CD4-positive, alpha-beta T cell treated with Interleukin-4 for 1 hour (primary cell): ENCODE measurements around the gene PDCD1.
"Not testable (repeated sequence)": the region's sequence is repeated elsewhere in the genome, so short reads cannot be mapped to it uniquely, and the experiment has no call there.

ENCODE experiments used
- DNase-seq, 2 donors: peaks; one replicate each; pipeline ENCODE4 v3.0.0-alpha.2; 2020 to 2022

PDCD1 gene

DNA sequence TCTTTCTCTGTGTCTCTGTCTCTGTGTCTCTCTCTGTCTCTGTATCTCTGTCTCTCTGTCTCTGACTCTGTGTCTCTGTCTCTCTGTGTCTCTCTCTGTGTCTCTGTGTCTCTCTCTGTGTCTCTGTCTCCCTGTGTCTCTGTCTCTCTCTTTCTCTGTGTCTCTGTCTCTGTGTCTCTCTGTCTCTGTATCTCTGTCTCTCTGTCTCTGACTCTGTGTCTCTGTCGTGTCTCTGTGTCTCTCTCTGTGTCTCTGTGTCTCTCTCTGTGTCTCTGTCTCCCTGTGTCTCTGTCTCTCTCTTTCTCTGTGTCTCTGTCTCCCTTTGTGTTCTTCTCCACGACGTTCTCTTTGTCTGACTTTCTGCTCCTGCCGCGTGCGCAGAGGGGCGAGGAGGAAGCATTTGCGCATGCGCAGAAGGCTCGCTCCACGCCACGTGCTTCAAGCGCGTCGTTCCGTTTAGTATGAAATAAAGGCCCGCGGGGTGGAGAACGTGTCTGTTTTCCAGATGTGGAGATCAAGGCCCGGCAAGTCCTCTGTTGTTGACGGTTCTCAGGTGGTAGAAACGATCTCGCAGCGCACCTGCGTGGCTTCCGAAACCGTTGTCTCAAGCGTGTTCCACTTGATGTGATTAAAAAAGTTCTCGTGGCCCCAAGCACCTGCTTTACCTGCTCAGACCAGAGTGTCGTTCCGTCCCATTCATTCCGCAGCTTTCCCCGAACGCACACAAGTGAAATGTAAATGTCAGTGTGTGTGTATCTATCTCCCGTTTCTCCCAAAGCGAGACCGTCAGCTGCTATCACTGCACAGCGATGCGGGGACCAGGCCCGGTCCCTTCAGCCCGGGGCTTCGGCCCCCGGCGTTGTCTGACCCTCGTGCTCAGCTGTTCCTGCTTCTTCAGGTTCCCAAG lies 34.9 kb downstream of the PDCD1 start:
- DNase-seq, result not testable (repeated sequence)

DNA sequence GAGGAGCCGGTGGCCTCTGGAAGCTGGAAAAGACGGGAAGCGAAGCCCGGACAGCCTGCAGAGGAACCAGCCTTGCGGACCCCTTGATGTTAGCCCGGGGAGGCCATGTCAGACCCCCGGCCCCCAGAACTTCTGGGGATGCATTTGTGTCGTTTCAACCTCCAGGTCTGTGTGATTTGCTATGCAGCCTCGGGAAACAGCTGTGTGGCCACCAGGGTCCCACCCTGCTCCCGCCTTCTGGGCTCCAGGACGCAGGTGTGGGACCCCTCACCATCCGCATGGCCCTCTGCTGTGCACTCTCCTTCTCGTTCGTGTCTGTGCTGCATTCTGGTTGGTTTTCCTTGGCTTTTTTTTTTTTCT lies 36.5 kb downstream of the PDCD1 start:
- DNase-seq, result no peak

GRCh38 chr2:241821460-241822263 lies 37.0 kb downstream of the PDCD1 start:
- no peak for DNase-seq

DNA sequence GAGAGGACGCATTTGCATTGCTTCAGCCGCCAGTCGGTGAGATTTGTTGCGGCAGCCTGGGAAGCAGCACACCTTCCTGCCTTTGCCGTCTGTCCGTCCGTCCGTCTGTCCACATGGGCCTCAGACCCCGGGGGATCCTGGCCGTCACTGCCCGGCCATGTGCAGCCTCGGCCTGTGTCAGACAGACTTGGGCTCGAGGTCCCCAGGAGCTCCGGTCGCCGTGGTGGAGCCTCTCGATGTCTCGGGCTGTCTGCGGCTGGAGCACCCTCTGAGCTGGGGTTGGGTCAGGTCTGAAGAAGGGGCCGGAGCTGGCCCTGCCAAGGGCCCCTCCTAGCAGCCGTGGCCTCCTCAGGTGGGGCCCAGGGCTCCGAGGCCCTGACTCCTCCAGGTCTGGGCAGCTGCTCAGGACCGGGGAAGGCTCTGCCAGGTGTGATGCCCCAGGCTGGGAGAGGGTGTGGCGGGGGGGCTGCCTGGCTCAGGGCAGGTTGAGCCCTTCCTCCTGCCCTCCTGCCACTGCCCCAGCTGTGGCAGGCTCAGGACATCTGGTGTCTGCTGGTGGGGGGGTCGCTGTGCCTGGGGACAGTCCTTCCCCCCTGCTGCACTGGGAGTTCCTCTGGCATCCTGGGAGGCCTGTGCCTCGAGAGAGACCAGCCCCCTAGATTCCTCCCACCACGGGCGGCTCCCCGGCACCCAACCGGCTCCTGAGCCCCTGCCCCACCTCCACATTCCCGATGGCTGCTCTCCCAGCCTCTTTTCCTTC lies 37.9 kb downstream of the PDCD1 start:
- DNase-seq, result peak in 1 of 2 donors; percentile 6

- DNase-seq, result not testable (repeated sequence)
Measured at GRCh38 chr2:241819947-241820624, 38.6 kb downstream of the PDCD1 start.

DNA sequence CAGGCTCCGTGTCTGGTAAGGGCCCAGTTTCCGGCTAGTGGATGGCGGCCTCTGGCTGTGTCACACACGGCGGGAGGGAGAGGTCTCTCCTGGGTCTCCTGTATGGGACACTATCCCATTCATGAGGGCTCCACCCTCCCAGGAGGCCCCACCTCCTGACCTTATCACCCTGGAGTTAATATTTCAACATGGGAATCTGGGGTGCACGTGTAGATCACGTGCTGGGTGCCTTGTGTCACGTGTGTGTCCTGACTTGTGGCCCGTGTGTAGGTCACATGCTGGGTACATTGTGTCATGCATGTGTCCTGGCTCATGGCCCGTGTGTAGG lies 39.8 kb downstream of the PDCD1 start:
- DNase-seq, result no peak

DNA sequence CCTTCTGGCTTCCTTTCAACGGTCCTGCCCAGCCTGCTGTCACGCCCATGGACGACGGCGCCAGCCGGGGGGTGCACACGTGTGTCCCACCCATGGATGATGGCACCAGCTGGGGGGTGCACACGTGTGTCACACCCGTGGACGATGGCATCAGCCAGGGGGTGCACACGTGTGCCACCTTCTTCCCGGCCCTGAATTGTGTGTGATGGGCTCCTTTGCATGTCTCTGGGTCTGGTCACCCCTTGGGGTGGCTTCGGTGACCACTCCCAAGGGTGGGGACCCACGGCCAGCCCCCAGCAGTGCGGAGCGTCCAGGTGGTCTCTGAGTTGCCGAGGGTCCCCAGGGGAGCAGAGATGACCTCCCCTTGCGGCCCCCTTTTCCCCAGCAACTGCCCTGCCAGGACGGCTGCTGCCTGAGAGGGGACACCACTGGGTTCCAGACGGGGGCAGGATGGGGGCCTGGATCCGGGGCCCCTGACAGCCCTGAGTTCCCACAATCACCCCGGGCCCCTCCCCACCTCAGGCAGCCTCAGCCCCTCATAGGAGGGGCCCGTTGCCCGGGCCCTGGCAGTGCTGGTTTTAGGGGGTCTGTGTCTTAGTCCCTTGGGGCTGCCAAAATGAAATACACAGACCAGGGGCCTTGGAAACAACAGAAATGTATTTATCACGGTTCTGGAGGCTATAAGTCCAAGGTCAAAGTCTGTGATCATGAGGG lies 40.3 kb downstream of the PDCD1 start:
- peak in 1 of 2 donors; percentile 3 for DNase-seq

DNA sequence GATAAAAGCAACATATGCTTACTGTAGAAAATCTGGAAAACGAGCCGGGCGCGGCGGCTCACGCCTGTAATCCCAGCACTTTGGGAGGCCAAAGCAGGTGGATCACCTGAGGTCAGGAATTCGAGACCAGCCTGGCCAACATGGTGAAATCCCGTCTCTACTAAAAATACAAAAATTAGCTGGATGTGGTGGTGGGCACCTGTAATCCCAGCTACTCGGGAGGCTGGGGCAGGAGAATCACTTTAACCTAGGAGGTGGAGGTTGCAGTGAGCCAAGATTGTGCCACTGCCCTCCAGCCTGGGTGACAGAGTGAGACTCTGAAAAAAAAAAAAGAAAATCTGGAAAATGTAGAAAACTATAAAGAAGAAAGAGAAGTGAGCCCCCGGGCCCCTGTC lies 40.9 kb downstream of the PDCD1 start:
- peak in 1 of 2 donors; percentile 9 for DNase-seq

GRCh38 chr2:241817126-241817820 lies 41.4 kb downstream of the PDCD1 start:
- DNase-seq, result no peak

DNA sequence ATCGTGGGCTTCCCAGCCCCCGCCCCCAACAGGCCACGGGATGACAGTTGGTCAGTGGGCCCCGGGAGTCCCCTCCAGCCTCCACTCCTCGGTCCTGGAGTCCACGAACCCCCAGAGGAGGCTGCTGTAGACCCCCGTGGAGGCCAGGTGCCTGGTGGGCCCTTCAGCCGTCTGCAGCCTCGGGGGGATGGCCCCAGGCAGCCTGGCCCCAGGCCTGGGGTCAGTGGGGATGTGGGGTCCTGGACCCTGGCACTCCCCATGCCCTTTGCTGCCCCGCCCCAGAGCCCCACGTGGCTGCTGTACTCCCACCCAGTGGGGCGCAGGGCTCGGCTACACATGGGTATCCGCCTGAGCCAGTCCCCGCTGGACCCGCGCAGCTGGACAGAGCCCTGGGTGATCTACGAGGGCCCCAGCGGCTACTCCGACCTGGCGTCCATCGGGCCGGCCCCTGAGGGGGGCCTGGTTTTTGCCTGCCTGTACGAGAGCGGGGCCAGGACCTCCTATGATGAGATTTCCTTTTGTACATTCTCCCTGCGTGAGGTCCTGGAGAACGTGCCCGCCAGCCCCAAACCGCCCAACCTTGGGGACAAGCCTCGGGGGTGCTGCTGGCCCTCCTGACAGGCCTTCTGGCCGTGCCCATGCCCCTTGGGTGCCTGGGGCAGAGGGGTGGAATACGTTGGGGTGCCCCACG lies 42.1 kb downstream of the PDCD1 start:
- DNase-seq, result no peak

DNA sequence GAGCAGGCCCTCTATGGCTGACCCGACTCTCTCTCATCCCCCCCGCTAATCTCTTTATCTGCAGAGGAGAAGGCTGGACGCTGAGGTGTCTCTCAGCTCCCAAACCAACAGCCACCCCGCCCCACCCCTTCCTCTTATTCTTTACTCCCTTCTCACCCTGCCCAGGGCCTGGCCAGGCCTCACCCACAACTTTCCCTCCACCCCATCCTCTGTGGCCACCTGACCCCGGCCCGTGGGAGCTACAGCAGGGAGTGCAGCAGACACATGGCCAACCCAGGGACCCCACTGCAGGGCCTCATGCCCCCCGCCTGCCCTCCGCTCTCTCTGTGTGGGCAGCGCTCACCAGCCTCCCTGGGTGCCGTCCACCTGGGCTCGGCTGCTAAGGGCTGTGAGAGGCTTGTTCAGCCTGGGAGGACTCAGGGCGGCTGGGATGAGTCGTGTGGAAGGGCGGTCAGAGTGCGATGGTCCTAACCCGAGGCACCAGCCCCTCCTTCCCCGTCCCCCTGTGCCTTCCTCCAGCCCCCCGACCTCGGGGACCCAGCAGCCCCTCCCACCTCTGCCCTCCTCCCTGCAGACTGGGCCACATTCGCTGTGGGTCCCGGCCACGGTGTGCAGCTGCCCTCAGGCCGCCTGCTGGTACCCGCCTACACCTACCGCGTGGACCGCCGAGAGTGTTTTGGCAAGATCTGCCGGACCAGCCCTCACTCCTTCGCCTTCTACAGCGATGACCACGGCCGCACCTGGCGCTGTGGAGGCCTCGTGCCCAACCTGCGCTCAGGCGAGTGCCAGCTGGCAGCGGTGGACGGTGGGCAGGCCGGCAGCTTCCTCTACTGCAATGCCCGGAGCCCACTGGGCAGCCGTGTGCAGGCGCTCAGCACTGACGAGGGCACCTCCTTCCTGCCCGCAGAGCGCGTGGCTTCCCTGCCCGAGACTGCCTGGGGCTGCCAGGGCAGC lies 42.9 kb downstream of the PDCD1 start:
- no peak for DNase-seq

DNA sequence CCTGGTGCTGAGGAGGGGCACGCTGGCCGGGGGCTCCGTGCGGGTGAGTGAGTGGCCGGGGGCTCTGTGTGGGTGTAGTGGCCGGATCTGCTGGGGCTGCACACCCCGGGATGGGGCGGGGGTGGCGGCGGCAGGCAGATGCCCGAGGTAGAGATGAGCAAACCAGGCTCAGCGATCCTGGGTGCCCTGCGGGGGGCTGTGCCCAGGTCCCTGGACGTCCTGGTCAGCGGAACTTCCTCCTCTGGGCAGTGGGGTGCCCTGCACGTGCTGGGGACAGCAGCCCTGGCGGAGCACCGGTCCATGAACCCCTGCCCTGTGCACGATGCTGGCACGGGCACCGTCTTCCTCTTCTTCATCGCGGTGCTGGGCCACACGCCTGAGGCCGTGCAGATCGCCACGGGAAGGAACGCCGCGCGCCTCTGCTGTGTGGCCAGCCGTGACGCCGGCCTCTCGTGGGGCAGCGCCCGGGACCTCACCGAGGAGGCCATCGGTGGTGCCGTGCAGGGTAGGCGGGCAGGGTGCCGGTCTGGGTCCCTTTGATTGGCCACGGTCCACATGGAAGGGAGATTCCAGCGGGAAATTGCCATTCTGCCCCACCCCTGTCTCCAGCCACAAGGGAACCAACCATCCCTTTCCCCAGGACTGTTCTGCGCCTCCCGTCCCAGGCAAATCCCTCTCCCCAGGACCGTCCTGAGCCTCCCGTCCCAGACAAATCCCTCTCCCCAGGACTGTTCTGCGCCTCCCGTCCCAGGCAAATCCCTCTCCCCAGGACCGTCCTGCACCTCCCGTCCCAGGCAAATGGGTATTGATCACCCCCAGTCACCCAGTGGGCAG lies 43.8 kb downstream of the PDCD1 start:
- DNase-seq, result no peak

- DNase-seq, result no peak
Measured at GRCh38 chr2:241814393-241814642, 44.4 kb downstream of the PDCD1 start.

GRCh38 chr2:241813644-241814392 lies 44.9 kb downstream of the PDCD1 start:
- peak; percentile 33 to 43 for DNase-seq

DNA sequence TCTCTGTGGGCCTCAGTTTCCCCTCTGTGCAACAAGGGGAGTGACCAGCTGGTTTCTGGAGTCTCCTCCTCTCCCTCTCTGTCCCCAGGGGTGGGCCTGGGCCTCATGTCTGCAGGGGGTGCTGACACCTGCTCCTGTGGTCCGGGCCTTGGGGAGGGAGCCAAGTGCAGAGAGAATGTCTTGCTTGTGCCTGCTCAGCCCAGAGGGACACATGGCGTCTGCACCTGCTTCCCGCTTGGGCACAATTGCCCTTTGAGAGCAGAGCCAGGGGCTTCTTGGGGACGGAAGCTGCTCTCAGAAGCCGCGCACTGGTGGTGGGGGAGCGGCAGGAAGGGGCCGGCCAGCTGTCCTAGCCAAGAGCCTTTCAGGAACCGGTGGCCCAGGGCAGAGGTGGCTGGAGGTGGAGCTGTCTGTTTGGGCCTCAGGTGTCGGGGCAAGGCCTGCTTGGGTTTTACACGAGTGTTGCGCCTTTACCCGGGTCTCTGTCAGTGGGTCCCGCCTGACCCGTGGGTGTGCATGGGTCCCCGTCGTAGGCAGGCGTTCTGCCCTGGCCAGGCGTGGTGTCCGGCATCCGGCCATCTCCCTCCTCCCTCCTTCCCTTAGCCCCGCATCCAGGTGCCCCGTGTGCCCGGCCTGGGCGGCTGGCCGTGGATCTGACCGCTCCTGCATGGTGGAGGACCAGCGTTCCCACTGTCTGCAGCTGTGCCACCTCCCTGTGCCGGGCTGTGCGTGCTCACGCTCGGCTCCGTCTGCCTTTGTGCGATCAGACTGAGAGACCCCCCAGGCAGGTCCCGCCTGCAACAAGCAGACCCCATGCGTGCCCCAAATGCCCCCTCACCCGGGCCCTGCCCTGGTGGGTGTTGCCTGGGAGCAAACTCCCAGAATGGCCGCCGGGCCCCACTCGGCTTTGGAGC lies 45.7 kb downstream of the PDCD1 start:
- no peak for DNase-seq

DNA sequence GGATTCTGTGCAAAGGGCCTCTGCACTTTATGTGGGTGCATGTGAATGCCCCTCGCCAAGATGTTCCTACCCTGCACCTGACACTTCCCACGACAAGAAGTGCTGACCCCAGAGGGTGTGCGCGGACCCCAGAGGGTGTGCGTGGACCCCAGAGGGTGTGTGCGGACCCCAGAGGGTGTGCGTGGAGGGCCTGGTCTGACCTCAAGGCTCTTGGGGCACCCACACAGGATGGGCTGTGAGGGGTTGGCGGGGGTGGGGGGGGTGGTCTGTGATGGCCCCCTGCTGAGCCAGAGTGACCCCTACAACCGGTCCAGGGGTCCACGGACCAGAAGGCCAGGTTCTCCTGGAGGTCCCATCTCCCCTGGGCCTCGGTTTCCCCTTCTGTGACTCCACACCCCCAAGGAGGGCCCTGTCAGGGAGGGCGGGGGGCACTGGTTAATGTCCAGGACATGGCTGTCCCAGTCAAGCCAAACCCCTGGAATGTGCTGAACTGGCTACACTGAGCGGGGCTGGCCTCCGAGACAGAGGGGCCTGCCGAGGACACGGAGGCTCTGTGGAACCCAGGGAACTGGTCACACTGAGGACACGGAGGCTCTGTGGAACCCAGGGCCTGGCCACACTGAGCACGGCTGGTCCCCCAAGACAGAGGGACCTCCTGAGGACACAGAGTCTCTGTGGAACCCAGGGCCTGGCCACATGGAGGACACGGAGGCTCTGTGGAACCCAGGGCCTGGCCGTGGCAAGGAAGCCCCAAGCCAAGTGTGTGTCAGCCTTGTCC lies 46.6 kb downstream of the PDCD1 start:
- DNase-seq, result peak in 1 of 2 donors; percentile 9
